HepG2 (cell line): ENCODE results near the gene ZNF230. TPM values are rescaled to one million over a fixed set of nuclear protein-coding genes. Genes with fewer than 3 reads are reported as not detected.

Experiments
- EED ChIP-seq: sonication (generic); formaldehyde crosslinking; IDR thresholded peaks from 2 replicates; pipeline ENCODE4 v1.5.0; 2020; ENCODE audit warnings: mild to moderate bottlenecking, missing genetic modification reagents
- MAFF ChIP-seq: IDR thresholded peaks from 2 replicates; pipeline ENCODE4 v1.6.1; 2011; ENCODE audit warnings: low read depth, low read length, improper control_type of control experiment
- MAFG ChIP-seq: sonication (generic); formaldehyde crosslinking; IDR thresholded peaks from 2 replicates; pipeline ENCODE4 v1.5.1; 2020; ENCODE audit warnings: mild to moderate bottlenecking, missing genetic modification reagents
- NFYB ChIP-seq: sonication (generic); formaldehyde crosslinking; IDR thresholded peaks from 2 replicates; pipeline ENCODE4 v1.4.0; 2020; ENCODE audit warnings: missing genetic modification reagents
- PHF5A ChIP-seq: IDR thresholded peaks from one replicate; pipeline ENCODE4 v1.6.1; 2018; ENCODE audit warnings: low read depth, missing genetic modification reagents; ENCODE audit not compliant: unreplicated experiment
- TBX2 ChIP-seq: sonication (generic); formaldehyde crosslinking; IDR thresholded peaks from 2 replicates; pipeline ENCODE4 v1.5.0; 2020; ENCODE audit warnings: missing genetic modification reagents, mild to moderate bottlenecking, borderline replicate concordance
- ZC3H13 ChIP-seq: sonication (generic); formaldehyde crosslinking; IDR thresholded peaks from 2 replicates; pipeline ENCODE4 v1.8.1; 2023; ENCODE audit warnings: mild to moderate bottlenecking, missing genetic modification reagents, moderate library complexity
- ZFYVE20 ChIP-seq: sonication (generic); formaldehyde crosslinking; IDR thresholded peaks from 2 replicates; pipeline ENCODE4 v1.8.0; 2023; ENCODE audit warnings: low read depth, mild to moderate bottlenecking, moderate library complexity, missing genetic modification reagents, borderline replicate concordance
- ZNF430 ChIP-seq: sonication (generic); formaldehyde crosslinking; IDR thresholded peaks from 2 replicates; pipeline ENCODE4 v1.9.0; 2021; ENCODE audit warnings: mild to moderate bottlenecking, missing genetic modification reagents
- ZNF446 ChIP-seq: sonication (generic); formaldehyde crosslinking; IDR thresholded peaks from 2 replicates; pipeline ENCODE4 v1.5.0; 2020; ENCODE audit warnings: mild to moderate bottlenecking, missing genetic modification reagents
- ZNF740 ChIP-seq: sonication (generic); formaldehyde crosslinking; IDR thresholded peaks from 2 replicates; pipeline ENCODE4 v1.4.0; 2020; ENCODE audit warnings: missing genetic modification reagents
- ZNF761 ChIP-seq: sonication (generic); formaldehyde crosslinking; conservative IDR thresholded peaks from 2 replicates; pipeline ENCODE4 v1.4.0; 2020; ENCODE audit warnings: mild to moderate bottlenecking, missing genetic modification reagents
- ZNF773 ChIP-seq: sonication (generic); formaldehyde crosslinking; IDR thresholded peaks from 2 replicates; pipeline ENCODE4 v1.4.0; 2020; ENCODE audit warnings: missing genetic modification reagents, borderline replicate concordance
- ZNF775 ChIP-seq: sonication (generic); formaldehyde crosslinking; IDR thresholded peaks from 2 replicates; pipeline ENCODE4 v1.4.0; 2020; ENCODE audit warnings: missing genetic modification reagents, mild to moderate bottlenecking, moderate library complexity, borderline replicate concordance
- polyA plus RNA-seq, 8 experiments: library from polyadenylated mRNA; depleted of rRNA in 3 of 8; stranded (reverse) in 7 of 8; unstranded in 1 of 8; fragments of >200 nt; fragmentation: Illumina TruSeq in 4 of 8; extraction: Trizol in 4 of 8; gene quantifications; 2 replicates each; pipeline versions ENCODE4 v1.2.1 to v1.2.3, GENCODE V29; 2011 to 2016; ENCODE audit warnings: low read depth in 4 of 8, missing spikeins in 1 of 8, mixed read lengths in 1 of 8; ENCODE audit not compliant: insufficient read depth in 1 of 8
- total RNA-seq, 5 experiments: library from RNA; depleted of rRNA; stranded (reverse); fragments of >200 nt; fragmentation: Illumina TruSeq; extraction: Trizol; gene quantifications; 2 replicates each; pipeline ENCODE4 v1.2.3, GENCODE V29; 2016; ENCODE audit warnings: low read depth in 1 of 5
- TF ChIP-seq, protein P1 (sequence below): IDR thresholded peaks from 2 replicates; pipeline ENCODE4 v1.6.1; 2018; ENCODE audit warnings: missing genetic modification reagents
- TF ChIP-seq, protein P2 (sequence below): sonication (generic); formaldehyde crosslinking; IDR thresholded peaks from 2 replicates; pipeline ENCODE4 v1.5.1; 2020; ENCODE audit warnings: missing genetic modification reagents, mild to moderate bottlenecking, borderline replicate concordance
- TF ChIP-seq, protein P3 (sequence below): sonication (generic); formaldehyde crosslinking; IDR thresholded peaks from 2 replicates; pipeline ENCODE4 v1.4.0; 2020; ENCODE audit warnings: missing genetic modification reagents
- TF ChIP-seq, protein P4 (sequence below): sonication (generic); formaldehyde crosslinking; IDR thresholded peaks from 2 replicates; pipeline ENCODE4 v1.5.0; 2020; ENCODE audit warnings: mild to moderate bottlenecking, missing genetic modification reagents, borderline replicate concordance

ZNF230 gene
- total and polyA plus RNA-seq, 2 of the 13 experiments (the other 11 are each of a cell fraction or from before 2014, with no cell fraction given) = 2.4 to 5.5 TPM

GRCh38 chr19:44051650-44052402 is 49.1 kb downstream of the ZNF230 start, which contains the start of gene ZNF223 (continued):
- TF ChIP-seq, protein P1, sequence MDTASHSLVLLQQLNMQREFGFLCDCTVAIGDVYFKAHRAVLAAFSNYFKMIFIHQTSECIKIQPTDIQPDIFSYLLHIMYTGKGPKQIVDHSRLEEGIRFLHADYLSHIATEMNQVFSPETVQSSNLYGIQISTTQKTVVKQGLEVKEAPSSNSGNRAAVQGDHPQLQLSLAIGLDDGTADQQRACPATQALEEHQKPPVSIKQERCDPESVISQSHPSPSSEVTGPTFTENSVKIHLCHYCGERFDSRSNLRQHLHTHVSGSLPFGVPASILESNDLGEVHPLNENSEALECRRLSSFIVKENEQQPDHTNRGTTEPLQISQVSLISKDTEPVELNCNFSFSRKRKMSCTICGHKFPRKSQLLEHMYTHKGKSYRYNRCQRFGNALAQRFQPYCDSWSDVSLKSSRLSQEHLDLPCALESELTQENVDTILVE (CRISPR knock-in tag) = no peak
- TF ChIP-seq MAFG (CRISPR knock-in tag) = no peak
- TF ChIP-seq, protein P2, sequence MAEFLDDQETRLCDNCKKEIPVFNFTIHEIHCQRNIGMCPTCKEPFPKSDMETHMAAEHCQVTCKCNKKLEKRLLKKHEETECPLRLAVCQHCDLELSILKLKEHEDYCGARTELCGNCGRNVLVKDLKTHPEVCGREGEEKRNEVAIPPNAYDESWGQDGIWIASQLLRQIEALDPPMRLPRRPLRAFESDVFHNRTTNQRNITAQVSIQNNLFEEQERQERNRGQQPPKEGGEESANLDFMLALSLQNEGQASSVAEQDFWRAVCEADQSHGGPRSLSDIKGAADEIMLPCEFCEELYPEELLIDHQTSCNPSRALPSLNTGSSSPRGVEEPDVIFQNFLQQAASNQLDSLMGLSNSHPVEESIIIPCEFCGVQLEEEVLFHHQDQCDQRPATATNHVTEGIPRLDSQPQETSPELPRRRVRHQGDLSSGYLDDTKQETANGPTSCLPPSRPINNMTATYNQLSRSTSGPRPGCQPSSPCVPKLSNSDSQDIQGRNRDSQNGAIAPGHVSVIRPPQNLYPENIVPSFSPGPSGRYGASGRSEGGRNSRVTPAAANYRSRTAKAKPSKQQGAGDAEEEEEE (CRISPR knock-in tag) = no peak
- TF ChIP-seq ZNF773 (CRISPR knock-in tag) = no peak
- TF ChIP-seq PHF5A = no peak
- no peak for TF ChIP-seq ZNF446 (CRISPR knock-in tag)
- peak; percentile 73 for TF ChIP-seq TBX2 (CRISPR knock-in tag)
- no peak for TF ChIP-seq EED (CRISPR knock-in tag)
- TF ChIP-seq ZNF761 (CRISPR knock-in tag) = no peak
- no peak for TF ChIP-seq ZC3H13 (CRISPR knock-in tag)
- TF ChIP-seq NFYB (CRISPR knock-in tag) = peak; percentile 55
- TF ChIP-seq, protein P3, sequence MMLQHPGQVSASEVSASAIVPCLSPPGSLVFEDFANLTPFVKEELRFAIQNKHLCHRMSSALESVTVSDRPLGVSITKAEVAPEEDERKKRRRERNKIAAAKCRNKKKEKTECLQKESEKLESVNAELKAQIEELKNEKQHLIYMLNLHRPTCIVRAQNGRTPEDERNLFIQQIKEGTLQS (CRISPR knock-in tag) = no peak
- TF ChIP-seq MAFF = no peak
- TF ChIP-seq ZNF740 (CRISPR knock-in tag) = no peak
- TF ChIP-seq ZNF775 (CRISPR knock-in tag) = no peak
- TF ChIP-seq ZFYVE20 (CRISPR knock-in tag) = no peak
- TF ChIP-seq, protein P4, sequence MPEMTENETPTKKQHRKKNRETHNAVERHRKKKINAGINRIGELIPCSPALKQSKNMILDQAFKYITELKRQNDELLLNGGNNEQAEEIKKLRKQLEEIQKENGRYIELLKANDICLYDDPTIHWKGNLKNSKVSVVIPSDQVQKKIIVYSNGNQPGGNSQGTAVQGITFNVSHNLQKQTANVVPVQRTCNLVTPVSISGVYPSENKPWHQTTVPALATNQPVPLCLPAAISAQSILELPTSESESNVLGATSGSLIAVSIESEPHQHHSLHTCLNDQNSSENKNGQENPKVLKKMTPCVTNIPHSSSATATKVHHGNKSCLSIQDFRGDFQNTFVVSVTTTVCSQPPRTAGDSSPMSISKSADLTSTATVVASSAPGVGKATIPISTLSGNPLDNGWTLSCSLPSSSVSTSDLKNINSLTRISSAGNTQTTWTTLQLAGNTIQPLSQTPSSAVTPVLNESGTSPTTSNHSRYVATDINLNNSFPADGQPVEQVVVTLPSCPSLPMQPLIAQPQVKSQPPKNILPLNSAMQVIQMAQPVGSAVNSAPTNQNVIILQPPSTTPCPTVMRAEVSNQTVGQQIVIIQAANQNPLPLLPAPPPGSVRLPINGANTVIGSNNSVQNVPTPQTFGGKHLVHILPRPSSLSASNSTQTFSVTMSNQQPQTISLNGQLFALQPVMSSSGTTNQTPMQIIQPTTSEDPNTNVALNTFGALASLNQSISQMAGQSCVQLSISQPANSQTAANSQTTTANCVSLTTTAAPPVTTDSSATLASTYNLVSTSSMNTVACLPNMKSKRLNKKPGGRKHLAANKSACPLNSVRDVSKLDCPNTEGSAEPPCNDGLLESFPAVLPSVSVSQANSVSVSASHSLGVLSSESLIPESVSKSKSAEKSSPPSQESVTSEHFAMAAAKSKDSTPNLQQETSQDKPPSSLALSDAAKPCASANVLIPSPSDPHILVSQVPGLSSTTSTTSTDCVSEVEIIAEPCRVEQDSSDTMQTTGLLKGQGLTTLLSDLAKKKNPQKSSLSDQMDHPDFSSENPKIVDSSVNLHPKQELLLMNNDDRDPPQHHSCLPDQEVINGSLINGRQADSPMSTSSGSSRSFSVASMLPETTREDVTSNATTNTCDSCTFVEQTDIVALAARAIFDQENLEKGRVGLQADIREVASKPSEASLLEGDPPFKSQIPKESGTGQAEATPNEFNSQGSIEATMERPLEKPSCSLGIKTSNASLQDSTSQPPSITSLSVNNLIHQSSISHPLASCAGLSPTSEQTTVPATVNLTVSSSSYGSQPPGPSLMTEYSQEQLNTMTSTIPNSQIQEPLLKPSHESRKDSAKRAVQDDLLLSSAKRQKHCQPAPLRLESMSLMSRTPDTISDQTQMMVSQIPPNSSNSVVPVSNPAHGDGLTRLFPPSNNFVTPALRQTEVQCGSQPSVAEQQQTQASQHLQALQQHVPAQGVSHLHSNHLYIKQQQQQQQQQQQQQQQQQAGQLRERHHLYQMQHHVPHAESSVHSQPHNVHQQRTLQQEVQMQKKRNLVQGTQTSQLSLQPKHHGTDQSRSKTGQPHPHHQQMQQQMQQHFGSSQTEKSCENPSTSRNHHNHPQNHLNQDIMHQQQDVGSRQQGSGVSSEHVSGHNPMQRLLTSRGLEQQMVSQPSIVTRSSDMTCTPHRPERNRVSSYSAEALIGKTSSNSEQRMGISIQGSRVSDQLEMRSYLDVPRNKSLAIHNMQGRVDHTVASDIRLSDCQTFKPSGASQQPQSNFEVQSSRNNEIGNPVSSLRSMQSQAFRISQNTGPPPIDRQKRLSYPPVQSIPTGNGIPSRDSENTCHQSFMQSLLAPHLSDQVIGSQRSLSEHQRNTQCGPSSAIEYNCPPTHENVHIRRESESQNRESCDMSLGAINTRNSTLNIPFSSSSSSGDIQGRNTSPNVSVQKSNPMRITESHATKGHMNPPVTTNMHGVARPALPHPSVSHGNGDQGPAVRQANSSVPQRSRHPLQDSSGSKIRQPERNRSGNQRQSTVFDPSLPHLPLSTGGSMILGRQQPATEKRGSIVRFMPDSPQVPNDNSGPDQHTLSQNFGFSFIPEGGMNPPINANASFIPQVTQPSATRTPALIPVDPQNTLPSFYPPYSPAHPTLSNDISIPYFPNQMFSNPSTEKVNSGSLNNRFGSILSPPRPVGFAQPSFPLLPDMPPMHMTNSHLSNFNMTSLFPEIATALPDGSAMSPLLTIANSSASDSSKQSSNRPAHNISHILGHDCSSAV = no peak
- TF ChIP-seq ZNF430 (CRISPR knock-in tag) = 0 out of 2 replicates have a peak, but pooled peaks have one; percentile 6
